Kidney glomerular epithelial cell (primary cell): ENCODE results near the gene ANKRD30A.
"Not testable (repeated sequence)": the region's sequence is repeated elsewhere in the genome, so short reads cannot be mapped to it uniquely, and the experiment has no call there.

Experiments used
- DNase-seq: peaks from one replicate; lab custom pipeline; 2025; lab: John Stamatoyannopoulos, UW

Gene ANKRD30A

DNA sequence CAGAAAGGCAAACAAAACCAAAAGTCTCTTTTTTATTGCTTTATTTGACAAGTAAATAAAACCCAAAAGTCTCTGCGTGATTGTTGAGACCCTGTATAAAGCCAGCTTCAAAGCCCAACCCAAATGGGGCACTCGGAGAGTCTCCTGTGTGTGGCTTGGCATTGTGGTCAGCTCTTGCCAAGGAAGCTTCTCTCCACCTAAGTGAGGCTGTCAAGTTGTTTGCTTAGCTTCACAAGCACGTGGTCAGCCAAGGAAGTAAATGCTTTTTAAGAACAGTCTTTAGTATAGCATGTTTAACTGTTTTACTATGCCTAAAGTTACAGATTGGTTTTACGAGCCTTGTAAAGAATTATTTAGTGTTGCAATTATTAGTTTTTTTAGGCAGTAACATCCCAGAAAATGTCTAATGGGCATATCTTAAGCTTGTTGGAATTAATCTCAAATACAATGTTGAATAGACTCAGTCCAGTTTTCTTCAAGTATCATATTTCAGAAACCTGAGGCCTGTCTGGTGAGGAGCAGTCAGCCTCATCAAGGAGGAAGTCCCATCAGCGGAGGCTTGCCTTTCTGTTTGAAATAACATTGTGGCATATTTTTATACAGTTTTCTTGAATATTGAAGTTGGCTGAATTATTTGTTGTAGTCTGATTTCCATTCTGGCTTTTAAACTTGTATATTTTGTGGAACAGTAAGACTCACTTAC lies 144.3 kb downstream of the ANKRD30A start:
- DNase-seq = no peak

- no peak for DNase-seq
Observed at GRCh38 chr10:37275216-37275777, 149.9 kb downstream of the ANKRD30A start.

GRCh38 chr10:37285063-37285462 lies 159.7 kb downstream of the ANKRD30A start:
- DNase-seq = no peak

GRCh38 chr10:37289833-37290464 lies 164.6 kb downstream of the ANKRD30A start:
- no peak for DNase-seq

DNA sequence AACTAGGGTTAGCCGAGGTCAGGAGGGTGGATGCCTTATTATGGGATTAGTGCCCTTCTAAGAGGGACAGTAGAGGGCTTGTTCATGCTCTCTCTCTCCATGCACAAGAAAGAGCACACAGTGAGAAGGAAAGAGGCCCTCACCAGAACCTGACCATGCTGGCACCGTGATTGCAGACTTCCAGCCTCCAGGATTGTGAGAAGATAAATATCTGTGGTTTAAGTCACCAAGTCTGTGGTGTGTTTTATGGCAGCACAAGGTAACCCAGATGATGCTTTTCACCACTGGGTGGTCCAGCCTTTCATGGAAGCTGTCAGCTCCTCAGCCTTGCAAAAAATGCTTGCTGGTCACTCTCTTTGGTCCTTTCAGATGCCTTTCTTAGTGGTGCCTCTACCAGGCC lies 175.9 kb downstream of the ANKRD30A start:
- no peak for DNase-seq

GRCh38 chr10:37304036-37304435 lies 178.6 kb downstream of the ANKRD30A start:
- no peak for DNase-seq

GRCh38 chr10:37314350-37314749 lies 189.0 kb downstream of the ANKRD30A start:
- no peak for DNase-seq

DNA sequence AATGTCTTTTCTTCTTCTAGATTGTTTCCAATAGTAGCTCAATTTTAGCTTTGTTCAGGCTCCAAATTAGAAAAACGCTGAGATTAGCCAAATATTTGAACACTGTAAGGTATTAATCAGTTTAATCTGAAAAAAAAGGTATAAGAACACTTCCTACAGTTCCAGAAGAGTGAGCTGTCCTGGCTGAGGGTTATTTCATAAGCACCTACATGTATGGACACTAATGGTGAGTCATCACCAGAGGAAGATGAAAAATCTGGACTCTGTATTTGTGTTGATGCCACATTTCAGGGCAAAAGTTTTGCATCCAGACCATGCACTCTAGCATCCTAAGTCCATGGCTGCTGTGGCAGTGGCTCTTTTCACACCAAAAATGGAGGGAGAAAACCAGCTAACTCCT lies 189.5 kb downstream of the ANKRD30A start:
- no peak for DNase-seq

GRCh38 chr10:37344413-37344812 lies 219.0 kb downstream of the ANKRD30A start:
- DNase-seq = no peak

GRCh38 chr10:37379991-37380390 lies 254.6 kb downstream of the ANKRD30A start:
- DNase-seq = no peak

DNA sequence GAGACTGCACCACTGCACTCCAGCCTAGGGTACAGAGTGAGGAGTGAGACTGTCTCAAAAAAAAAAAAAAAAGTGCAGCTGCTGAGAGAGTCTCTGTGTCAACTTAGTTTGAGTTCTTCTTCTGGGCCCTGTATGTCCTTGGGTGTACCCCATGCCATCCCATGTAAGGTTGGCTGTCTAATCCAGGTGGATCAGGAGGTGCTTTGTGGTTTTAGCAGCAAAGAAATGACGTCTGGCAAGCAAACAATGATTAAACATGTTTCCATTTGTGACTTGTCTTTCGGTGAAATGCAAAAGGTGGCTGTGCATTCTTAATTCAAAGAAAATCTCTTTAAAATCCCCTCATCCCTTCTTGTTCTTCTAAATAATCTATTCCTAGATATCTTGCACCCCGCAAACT lies 255.9 kb downstream of the ANKRD30A start:
- DNase-seq = no peak

GRCh38 chr10:37384923-37385322 lies 259.5 kb downstream of the ANKRD30A start:
- DNase-seq = no peak

DNA sequence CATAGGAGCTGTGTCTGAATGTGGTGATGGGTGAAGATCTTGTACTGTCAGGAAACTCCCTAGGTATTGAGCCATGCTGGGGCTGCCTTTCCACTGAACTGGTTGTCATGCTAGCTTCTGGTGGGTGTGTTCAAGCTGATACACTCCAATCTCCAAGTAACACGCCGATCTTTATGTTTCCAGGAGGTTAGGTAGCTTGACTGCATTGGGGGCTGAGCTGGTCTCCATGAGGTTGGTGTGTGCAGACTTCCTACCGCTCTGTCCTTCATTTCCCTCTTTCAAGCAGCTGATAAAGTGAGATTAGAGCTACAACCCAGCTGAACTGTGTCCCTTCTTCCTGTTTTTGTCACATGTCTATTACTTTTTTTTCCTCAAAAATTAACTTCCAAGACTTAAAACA lies 265.5 kb downstream of the ANKRD30A start:
- DNase-seq = no peak

DNA sequence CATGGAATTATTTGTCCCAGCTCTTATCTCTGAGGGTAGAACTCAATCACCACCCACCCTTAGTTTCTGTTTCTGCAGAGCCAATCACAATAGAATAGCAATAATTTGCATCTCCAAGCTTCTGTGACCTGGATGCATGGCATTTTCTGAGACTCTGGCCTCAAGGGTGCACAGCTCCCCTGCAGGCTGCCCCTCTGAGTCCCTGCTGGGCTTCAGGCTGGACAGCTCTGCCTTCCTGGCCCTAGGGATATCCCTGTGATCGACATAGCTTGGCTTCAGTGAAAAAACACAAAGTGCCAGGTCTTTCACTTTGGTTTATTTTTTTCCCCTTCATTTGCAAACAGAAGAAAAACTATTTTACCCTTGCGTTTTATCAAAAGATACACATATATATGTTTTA lies 275.4 kb downstream of the ANKRD30A start:
- DNase-seq = not testable (repeated sequence)

GRCh38 chr10:37401225-37401624 lies 275.8 kb downstream of the ANKRD30A start:
- no peak for DNase-seq

DNA sequence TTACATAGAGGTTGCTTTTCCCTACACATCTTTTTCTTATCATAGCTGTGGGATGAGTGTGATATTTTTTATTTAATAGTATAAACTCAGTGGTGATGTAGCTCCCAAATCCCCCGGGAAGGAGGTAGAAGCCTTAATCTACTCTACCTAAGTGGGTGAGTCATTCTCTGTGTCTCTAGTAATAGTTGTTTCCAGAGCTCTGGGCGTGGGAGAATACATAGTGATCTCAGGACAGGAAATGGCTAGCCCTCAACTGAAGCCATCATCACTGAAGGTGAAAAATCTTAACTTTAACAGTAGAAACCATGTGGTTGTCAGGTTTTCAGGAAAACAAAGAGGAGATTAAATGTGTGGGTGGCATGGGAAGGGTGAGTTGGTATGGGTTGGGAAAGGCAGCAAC lies 278.4 kb downstream of the ANKRD30A start:
- no peak for DNase-seq
